IMR-90 (cell line): ENCODE results near the gene ANO7. TPM values are rescaled to one million over a fixed set of nuclear protein-coding genes. Genes with fewer than 3 reads are reported as not detected.

Experiments
- ATAC-seq: fragments of 200-7000 bp; cut with Tn5 transposase; 2 replicates; pipeline ENCODE4 v1.9.1; 2020; ENCODE audit warnings: low read depth, mild to moderate bottlenecking, moderate library complexity
- BruUV-seq: library from RNA; stranded (reverse); fragments of 400-500 nt; replicated peaks from 2 replicates; lab custom pipeline; 2021; lab: Mats Ljungman, UMichigan
- CTCF ChIA-PET: fragments of 300-600 bp; formaldehyde crosslinking; extraction: SDS; loops from one replicate; lab custom pipeline; 2021; ENCODE audit warnings: antibody characterized with exemption; lab: Yijun Ruan, JAX
- POLR2A ChIA-PET: fragments of 300-600 bp; sonication (Branson Sonifier 250); formaldehyde crosslinking; loops from one replicate; lab custom pipeline; 2022; ENCODE audit warnings: antibody characterized with exemption; ENCODE audit not compliant: unreplicated experiment; lab: Charles Lee
- DNase-seq: peaks from one replicate; pipeline ENCODE4 v3.0.0; 2013
- H2AFZ ChIP-seq: replicated peaks from 2 replicates; pipeline ENCODE3; 2013; ENCODE audit warnings: low read length, mild to moderate bottlenecking; ENCODE audit not compliant: poor library complexity
- H2AK5ac ChIP-seq: 2 replicates; pipeline ENCODE4 v1.6.1; 2013; ENCODE audit warnings: low read depth, low read length, inconsistent platforms
- H2AK9ac ChIP-seq: replicated peaks from 2 replicates; pipeline ENCODE3; 2013; ENCODE audit warnings: mild to moderate bottlenecking, low read depth, low read length, moderate library complexity; ENCODE audit not compliant: poor library complexity
- H2BK120ac ChIP-seq: 2 replicates; pipeline ENCODE4 v1.6.1; 2013; ENCODE audit warnings: low read depth, low read length, inconsistent platforms
- H2BK15ac ChIP-seq: 3 replicates; pipeline ENCODE4 v1.6.1; 2013; ENCODE audit warnings: low read depth, low read length, inconsistent platforms
- H2BK20ac ChIP-seq: 2 replicates; pipeline ENCODE4 v1.6.1; 2013; ENCODE audit warnings: low read depth, mild to moderate bottlenecking, inconsistent platforms, low read length, moderate library complexity
- H2BK5ac ChIP-seq: 2 replicates; pipeline ENCODE4 v1.6.1; 2013; ENCODE audit warnings: mild to moderate bottlenecking, low read depth, low read length, inconsistent platforms; ENCODE audit not compliant: poor library complexity, severe bottlenecking
- H3K14ac ChIP-seq: replicated peaks from 2 replicates; pipeline ENCODE4 v1.6.1; 2013; ENCODE audit warnings: low read depth, low read length, inconsistent platforms
- H3K18ac ChIP-seq: 2 replicates; pipeline ENCODE4 v1.6.1; 2013; ENCODE audit warnings: low read depth, low read length, control low read depth
- H3K23ac ChIP-seq: 2 replicates; pipeline ENCODE4 v1.6.1; 2013; ENCODE audit warnings: low read depth, low read length, inconsistent platforms
- H3K27ac ChIP-seq: 2 replicates; pipeline ENCODE4 v1.5.1; 2013; ENCODE audit warnings: mild to moderate bottlenecking, control low read depth, low read length; ENCODE audit not compliant: insufficient read depth
- H3K27me3 ChIP-seq: 2 replicates; pipeline ENCODE4 v1.6.1; 2013; ENCODE audit warnings: low read length; ENCODE audit not compliant: control insufficient read depth, insufficient read depth
- H3K36me3 ChIP-seq: 2 replicates; pipeline ENCODE4 v1.6.1; 2013; ENCODE audit warnings: low read length, mixed read lengths; ENCODE audit not compliant: control insufficient read depth, insufficient read depth
- H3K4ac ChIP-seq: 2 replicates; pipeline ENCODE4 v1.6.1; 2013; ENCODE audit warnings: low read depth, low read length, inconsistent platforms
- H3K4me1 ChIP-seq: 2 replicates; pipeline ENCODE4 v1.6.1; 2013; ENCODE audit warnings: low read length, mixed read lengths; ENCODE audit not compliant: control insufficient read depth, insufficient read depth
- H3K4me2 ChIP-seq: 2 replicates; pipeline ENCODE4 v1.6.1; 2013; ENCODE audit warnings: low read depth, mild to moderate bottlenecking, control low read depth, low read length, moderate library complexity
- H3K4me3 ChIP-seq: 2 replicates; pipeline ENCODE4 v1.5.1; 2013; ENCODE audit warnings: low read depth, mild to moderate bottlenecking, control low read depth, low read length, moderate library complexity; ENCODE audit not compliant: insufficient read depth
- H3K56ac ChIP-seq: 2 replicates; pipeline ENCODE4 v1.6.1; 2013; ENCODE audit warnings: low read length, inconsistent platforms; ENCODE audit not compliant: insufficient read depth; ENCODE audit errors: extremely low read depth
- H3K79me1 ChIP-seq, 2 experiments: 2 replicates each; pipeline ENCODE4 v1.6.1; 2013; ENCODE audit warnings: low read length in 2 of 2, inconsistent platforms in 1 of 2, low read depth in 1 of 2
- H3K9ac ChIP-seq: 2 replicates; pipeline ENCODE4 v1.6.1; 2013; ENCODE audit warnings: low read depth, low read length, control low read depth
- H3K9me1 ChIP-seq: 2 replicates; pipeline ENCODE4 v1.6.1; 2013; ENCODE audit warnings: low read length, inconsistent platforms; ENCODE audit not compliant: insufficient read depth
- H3K9me3 ChIP-seq: 2 replicates; pipeline ENCODE4 v1.6.1; 2013; ENCODE audit warnings: low read length; ENCODE audit not compliant: control insufficient read depth, insufficient read depth
- H4K20me1 ChIP-seq: 2 replicates; pipeline ENCODE4 v1.6.1; 2013; ENCODE audit warnings: low read length, inconsistent platforms; ENCODE audit not compliant: insufficient read depth
- H4K5ac ChIP-seq: 2 replicates; pipeline ENCODE4 v1.6.1; 2013; ENCODE audit warnings: mild to moderate bottlenecking, low read depth, low read length, control low read depth
- H4K8ac ChIP-seq, 2 experiments: 2 replicates each; pipeline ENCODE4 v1.6.1; 2013; ENCODE audit warnings: low read depth in 2 of 2, low read length in 2 of 2, control low read depth in 1 of 2, inconsistent platforms in 1 of 2
- H4K91ac ChIP-seq: 2 replicates; pipeline ENCODE4 v1.6.1; 2013; ENCODE audit warnings: low read depth, low read length, inconsistent platforms; ENCODE audit not compliant: insufficient read depth
- BHLHE40 ChIP-seq: fragments of 150-350 bp; IDR thresholded peaks from 2 replicates; pipeline ENCODE4 v1.6.1; 2016; ENCODE audit warnings: mild to moderate bottlenecking, low read depth, low read length
- CEBPB ChIP-seq: IDR thresholded peaks from 2 replicates; pipeline ENCODE4 v1.6.1; 2012; ENCODE audit warnings: low read depth, low read length, improper control_type of control experiment
- MAFK ChIP-seq: IDR thresholded peaks from 2 replicates; pipeline ENCODE4 v1.6.1; 2012; ENCODE audit warnings: low read depth, low read length, improper control_type of control experiment
- WGBS, 2 experiments: methylation state at CpG; one replicate each; pipeline versions ENCODE4 v1.1.5 to v1.1.7; 2013; ENCODE audit warnings: missing lambda C conversion rate in 2 of 2; ENCODE audit not compliant: insufficient read length in 1 of 2; ENCODE audit errors: extremely low coverage in 2 of 2; 5-methylcytosine and 5-hydroxymethylcytosine counted together
- dilution Hi-C: fragments of 300-500 bp; cut with HindIII; formaldehyde crosslinking; loops from one replicate; pipeline ENCODE4 v1.14.3; 2018; ENCODE audit warnings: low sequenced_read_pairs; ENCODE audit not compliant: unreplicated experiment
- in situ Hi-C: fragments of 300-500 bp; cut with MboI; formaldehyde crosslinking; loops from 3 replicates; pipeline ENCODE4 v1.14.3; 2019; ENCODE audit warnings: low sequenced_read_pairs, inconsistent platforms, mixed read lengths
- intact Hi-C: fragments of 100-400 bp; cut with micrococcal nuclease; formaldehyde crosslinking; loops from 2 replicates; pipeline ENCODE4 v1.10.0; 2022
- polyA plus RNA-seq, 3 experiments: library from polyadenylated mRNA; depleted of rRNA; stranded (reverse); fragments of >200 nt; gene quantifications; 2 replicates each; pipeline ENCODE4 v1.2.3, GENCODE V29; 2012; ENCODE audit warnings: low replicate concordance in 1 of 3
- total RNA-seq: library from RNA; depleted of rRNA; stranded (reverse); fragments of >200 nt; gene quantifications from 2 replicates; pipeline ENCODE4 v1.2.3, GENCODE V29; 2012

The ANO7 gene
- total and polyA plus RNA-seq, 2 of the 4 experiments (the other 2 are of a cell fraction): 0.36 to 3.4 TPM

DNA sequence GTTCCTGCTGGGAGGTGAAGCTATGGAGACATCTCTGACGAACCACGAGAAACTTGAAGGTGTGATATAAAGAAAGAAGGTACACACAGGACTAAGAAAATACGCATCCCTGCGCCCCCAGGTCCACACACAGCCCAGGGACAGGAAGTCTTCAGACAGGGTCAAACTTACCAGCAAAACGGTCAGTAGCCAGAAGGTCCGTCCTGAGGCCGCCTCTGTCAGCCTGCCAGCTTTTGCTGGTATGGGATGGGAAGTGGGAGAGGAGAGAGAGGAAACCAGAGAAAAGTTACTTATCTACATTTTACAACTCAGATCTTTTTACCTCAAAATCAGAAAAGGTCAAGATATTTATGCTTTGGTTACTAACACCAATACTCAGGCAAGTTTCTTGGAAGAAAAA lies 79.8 kb downstream of the ANO7 start:
- Histone ChIP-seq H2BK5ac (no peak overlapping the region), H2BK15ac (no peak overlapping the region), H3K9me3 (no peaks in the 10 kb centered on the region), H3K27me3 (no peaks in the 10 kb centered on the region), H3K4me3 (no peak overlapping the region), H3K36me3 (peaks cover 45% of the 10 kb centered on the region), H3K4me2 (no peak overlapping the region), H3K56ac (no peak overlapping the region), H3K4me1 (peaks cover 20% of the 10 kb centered on the region), H2AFZ (no peak overlapping the region), H2BK120ac (no peak overlapping the region), H4K5ac (no peak overlapping the region), H3K9ac (no peak overlapping the region), H3K79me1 (peaks cover 32 to 81% of the 10 kb centered on the region in 2 experiments), H3K4ac (no peak overlapping the region), H4K91ac (no peak overlapping the region), H4K20me1 (peaks cover 89% of the 10 kb centered on the region), H3K14ac (no peak overlapping the region), H3K9me1 (peaks cover 32% of the 10 kb centered on the region), H3K18ac (no peak overlapping the region), H3K27ac (no peak overlapping the region), H2BK20ac (no peak overlapping the region), H4K8ac (no peak overlapping the region), H2AK5ac (no peak overlapping the region), H2AK9ac (no peak overlapping the region), H3K23ac (no peak overlapping the region)
- no peak for ATAC-seq
- POLR2A ChIA-PET: no interaction called here
- in situ Hi-C loops: no loop called here
- DNase-seq: no peak
- intact Hi-C loops: no loop called here
- dilution Hi-C loops: no loop called here
- WGBS, 2 experiments: no CpG with 5 or more reads among the region's 7 CpGs
- CTCF ChIA-PET: no interaction called here
- BruUV-seq: no TSS peak
- TF ChIP-seq CEBPB: no peak
- TF ChIP-seq BHLHE40: no peak
- no peak for TF ChIP-seq MAFK
